ENCODE results near the gene TSPAN31.
"Not testable (repeated sequence)": the region's sequence is repeated elsewhere in the genome, so short reads cannot be mapped to it uniquely, and the experiment has no call there.

Gene TSPAN31

GRCh38 chr12:57744777-57745484 lies at the start of gene TSPAN31:
TSS of gene TSPAN31 (plus strand) at chr12:57745039. CDS start at chr12:57745155, 116 bp downstream.
- in situ Hi-C loops (cut with MboI; ENCODE audit: low sequenced_read_pairs): no loop called here

DNA sequence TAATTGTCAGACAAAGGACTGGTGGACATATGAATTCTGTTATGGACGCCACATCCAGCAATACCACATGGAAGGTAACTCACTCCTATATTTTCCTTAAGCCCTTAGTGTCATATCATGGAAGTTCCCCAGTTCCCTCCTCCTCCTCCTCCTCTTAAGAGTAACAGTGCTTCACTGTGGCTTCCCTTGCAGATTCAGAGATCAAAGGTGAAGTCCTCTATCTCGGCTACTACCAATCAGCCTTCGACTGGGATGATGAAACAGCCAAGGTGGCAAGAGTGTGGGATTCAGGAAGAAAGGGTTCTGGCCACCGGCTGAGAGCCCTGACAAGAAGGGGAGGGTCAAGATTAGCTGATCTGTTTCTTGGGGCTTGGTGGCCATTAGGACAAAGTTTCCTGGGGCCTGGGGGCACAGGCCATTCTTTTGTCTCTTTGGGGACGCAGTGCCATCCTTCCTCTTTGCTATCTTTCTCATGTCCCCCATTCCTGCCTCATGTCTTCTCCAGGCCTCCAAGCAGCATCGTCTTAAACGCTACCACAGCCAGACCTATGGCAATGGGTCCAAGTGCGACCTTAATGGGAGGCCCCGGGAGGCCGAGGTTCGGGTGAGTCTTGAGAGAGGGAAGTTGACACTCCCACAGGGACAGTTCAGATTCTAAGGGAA lies 48.9 kb upstream of the TSPAN31 start:
- in situ Hi-C loops (cut with MboI; ENCODE audit: low sequenced_read_pairs): no loop called here

DNA sequence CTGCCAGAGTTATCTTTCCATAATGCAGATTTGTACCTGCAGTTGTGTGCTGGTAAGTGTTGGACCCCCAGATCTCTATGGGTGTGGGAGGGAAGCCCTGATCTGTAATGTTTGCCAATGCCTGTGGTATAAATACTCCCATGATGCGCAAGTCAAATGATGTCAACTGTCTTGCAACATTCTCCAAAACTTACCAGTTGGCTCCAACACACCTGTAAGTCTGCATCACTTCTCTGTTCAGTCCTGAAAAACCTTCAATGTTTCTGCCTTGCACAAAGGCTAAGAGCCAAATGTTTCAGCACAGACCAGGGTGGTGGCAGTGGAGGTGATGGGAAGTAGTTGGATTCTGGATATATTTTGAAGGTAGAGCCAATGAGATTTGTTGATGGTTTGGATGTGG lies 47.8 kb upstream of the TSPAN31 start:
- in situ Hi-C loops (cut with MboI; ENCODE audit: low sequenced_read_pairs): no loop called here

DNA sequence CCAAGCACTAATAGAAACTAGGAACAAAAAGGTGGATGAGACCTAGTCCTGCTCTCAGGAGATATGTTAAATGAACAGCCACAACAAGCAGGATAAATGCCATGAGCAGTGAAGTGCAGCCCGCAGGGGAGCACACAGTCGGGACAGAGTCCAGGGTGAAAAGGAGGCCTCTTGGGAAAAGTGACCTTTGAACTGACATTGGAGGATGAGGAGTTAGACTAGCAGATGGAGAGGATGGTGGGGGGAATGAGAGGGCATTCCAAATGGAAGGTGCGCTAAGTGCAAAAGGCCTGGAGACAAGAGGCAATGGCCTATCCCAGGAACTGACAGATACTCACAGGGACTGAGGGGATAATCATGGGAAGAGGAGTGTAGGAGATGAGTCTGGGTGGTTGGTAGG lies 46.4 kb upstream of the TSPAN31 start:
- in situ Hi-C loops (cut with MboI; ENCODE audit: low sequenced_read_pairs): no loop called here

DNA sequence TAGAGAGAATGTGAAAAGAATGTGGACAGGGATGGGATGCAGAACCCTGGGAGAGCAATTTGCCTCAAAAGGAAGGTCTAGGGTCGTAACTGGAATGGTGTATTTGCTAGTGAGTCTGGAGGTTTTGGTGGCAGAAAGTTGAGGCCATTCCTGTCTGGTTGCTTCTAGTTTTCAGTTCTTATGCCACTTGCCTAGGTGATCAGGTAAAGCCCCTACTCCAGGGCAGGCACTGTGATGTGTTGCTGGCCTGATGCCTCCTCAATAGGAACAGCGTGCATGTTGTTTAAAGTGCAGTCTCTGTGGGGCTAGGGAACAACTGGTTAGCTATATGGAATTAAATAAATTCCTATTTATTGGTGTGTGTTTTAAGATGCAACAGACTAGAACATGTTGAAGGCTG lies 44.5 kb upstream of the TSPAN31 start:
- in situ Hi-C loops (cut with MboI; ENCODE audit: low sequenced_read_pairs): no loop called here

- in situ Hi-C loops (cut with MboI; ENCODE audit: low sequenced_read_pairs): no loop called here
These were observed 37.6 kb upstream of the TSPAN31 start for GRCh38 chr12:57707250-57707649.

GRCh38 chr12:57708296-57708695 lies 36.5 kb upstream of the TSPAN31 start:
- in situ Hi-C loops (cut with MboI; ENCODE audit: low sequenced_read_pairs): no loop called here

- in situ Hi-C loops (cut with MboI; ENCODE audit: low sequenced_read_pairs): no loop called here
These were observed 32.1 kb upstream of the TSPAN31 start for GRCh38 chr12:57712701-57713100.

DNA sequence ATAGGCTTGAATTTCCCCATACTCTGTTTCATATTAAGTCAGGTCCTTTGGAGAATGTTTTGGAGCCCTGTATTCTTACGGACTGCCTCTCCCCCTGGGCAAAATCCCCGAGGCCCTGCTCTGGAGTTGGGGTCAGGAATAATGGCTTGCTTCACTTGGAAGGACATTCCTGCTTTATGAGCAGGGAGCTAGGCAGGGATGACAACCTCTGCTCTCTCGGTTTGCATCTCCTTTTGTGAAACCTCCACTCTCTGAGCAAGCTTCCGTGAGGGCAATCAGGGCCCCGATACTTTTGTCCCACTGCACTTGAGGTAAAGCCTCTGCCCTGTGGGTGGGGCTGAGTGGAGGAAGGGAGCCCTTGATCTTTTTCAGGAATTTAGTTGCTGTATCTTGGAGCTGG lies 31.6 kb upstream of the TSPAN31 start:
- in situ Hi-C loops (cut with MboI; ENCODE audit: low sequenced_read_pairs): no loop called here

DNA sequence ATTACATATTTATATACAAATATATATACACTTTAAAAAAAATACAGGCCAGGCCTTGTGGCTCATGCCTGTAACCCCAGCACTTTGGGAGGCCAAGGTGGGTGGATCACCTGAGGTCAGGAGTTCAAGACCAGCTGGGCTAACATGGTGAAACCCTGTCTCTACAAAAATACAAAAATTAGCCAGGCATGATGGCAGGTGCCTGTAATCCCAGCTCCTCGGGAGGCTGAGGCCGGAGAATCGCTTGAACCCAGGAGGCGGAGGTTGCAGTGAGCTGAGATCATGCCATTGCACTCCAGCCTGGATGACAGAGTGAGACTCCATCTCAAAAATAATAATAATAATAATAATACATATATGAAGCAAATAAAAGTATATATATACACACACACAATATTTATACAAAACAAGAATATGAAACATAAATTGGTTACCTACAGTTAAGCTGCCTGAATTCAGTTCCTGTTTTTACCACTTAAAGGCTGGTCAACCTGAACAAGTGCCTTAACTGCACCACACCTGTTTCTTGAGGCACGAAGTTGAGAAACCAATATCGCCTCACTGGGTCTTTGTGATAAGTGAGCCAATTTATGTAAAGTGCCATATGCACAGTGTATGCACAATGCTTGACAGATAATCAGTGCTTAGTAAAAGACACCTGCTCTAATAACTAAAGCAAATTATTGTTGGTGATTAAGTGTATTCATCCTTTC lies 29.6 kb upstream of the TSPAN31 start:
- in situ Hi-C loops (cut with MboI; ENCODE audit: low sequenced_read_pairs): not testable (repeated sequence)

DNA sequence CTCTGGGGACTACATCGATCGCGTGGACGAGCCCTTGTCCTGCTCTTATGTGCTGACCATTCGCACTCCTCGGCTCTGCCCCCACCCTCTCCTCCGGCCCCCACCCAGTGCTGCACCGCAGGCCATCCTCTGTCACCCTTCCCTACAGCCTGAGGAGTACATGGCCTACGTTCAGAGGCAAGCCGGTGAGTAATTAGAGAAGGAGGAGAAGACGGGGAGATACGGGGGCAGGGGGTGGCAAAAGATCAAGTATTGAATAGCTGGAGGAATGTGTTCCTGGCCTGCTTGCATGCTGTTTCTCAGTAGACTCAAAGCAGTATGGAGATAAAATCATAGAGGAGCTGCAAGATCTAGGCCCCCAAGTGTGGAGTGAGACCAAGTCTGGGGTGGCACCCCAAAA lies 29.1 kb upstream of the TSPAN31 start:
- in situ Hi-C loops (cut with MboI; ENCODE audit: low sequenced_read_pairs): no loop called here

- in situ Hi-C loops (cut with MboI; ENCODE audit: low sequenced_read_pairs): no loop called here
These were observed 28.5 kb upstream of the TSPAN31 start for GRCh38 chr12:57716305-57716704.

- in situ Hi-C loops (cut with MboI; ENCODE audit: low sequenced_read_pairs): no loop called here
These were observed 27.7 kb upstream of the TSPAN31 start for GRCh38 chr12:57717131-57717530.

DNA sequence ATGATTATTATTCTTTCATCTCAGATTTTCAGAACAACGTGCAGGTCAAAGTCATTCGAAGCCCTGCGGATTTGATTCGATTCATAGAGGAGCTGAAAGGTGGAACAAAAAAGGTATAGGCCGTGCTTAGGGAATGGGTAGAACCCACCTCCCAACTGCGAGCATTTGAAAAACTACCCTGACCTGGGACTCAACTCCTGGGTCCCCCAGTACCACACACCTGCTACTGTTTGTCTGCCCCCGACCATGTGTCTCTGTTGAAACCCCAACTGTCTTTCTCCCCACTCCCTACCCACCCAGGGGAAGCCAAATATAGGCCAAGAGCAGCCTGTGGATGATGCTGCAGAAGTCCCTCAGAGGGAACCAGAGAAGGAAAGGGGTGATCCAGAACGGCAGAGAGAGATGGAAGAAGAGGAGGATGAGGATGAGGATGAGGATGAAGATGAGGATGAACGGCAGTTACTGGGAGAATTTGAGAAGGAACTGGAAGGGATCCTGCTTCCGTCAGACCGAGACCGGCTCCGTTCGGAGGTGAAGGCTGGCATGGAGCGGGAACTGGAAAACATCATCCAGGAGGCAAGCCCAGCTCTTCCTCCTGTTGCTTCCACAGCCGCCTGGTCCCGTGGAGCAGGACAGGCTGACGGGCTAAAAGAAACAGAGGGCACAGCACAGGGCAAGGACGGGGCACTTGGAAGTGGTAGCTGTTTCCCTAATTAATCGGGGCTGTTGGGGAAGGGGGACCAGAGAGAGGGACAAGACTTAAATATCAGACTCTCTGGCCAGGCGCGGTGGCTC lies 26.8 kb upstream of the TSPAN31 start:
- in situ Hi-C loops (cut with MboI; ENCODE audit: low sequenced_read_pairs): no loop called here

DNA sequence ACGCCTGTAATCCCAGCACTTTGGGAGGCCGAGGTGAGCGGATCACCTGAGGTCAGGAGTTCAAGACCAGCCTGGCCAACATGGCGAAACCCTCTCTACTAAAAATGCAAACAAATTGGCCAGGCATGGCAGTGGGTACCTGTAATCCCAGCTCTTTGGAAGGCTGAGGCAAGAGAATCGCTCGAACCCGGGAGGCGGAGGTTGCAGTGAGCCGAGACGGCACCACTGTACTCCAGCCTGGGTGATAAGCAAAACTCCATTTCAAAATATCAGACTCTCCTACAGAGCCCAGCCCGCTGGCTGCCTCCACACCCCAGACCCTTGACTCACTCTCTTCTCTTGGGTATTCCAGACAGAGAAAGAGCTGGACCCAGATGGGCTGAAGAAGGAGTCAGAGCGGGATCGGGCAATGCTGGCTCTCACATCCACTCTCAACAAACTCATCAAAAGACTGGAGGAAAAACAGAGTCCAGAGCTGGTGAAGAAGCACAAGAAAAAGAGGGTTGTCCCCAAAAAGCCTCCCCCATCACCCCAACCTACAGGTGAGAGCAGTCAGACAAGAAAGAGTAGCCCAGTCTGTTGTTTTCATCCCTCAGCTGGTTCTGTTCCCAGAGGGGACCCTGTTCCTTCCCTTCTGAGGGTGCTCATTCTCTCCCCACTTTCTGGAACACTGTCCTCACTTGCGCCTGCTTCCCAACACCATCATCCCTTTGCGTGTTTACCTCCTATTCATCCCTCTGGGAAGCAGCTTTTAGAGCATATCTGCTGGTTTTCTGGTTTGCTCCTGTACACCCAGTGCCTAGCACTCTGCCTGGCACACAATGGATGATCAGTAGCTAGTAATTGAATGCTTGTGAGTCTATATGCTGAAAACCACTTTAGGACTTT lies 26.0 kb upstream of the TSPAN31 start:
- in situ Hi-C loops (cut with MboI; ENCODE audit: low sequenced_read_pairs): no loop called here

GRCh38 chr12:57719777-57720605 lies 24.8 kb upstream of the TSPAN31 start:
- in situ Hi-C loops (cut with MboI; ENCODE audit: low sequenced_read_pairs): no loop called here

- in situ Hi-C loops (cut with MboI; ENCODE audit: low sequenced_read_pairs): no loop called here
These were observed 23.9 kb upstream of the TSPAN31 start for GRCh38 chr12:57720606-57721595.

All from HL-60/S4 (cell line).